Measurements from ENCODE around the gene CHD3.
"Not testable (repeated sequence)": the region's sequence is repeated elsewhere in the genome, so short reads cannot be mapped to it uniquely, and the experiment has no call there.

CHD3 gene

DNA sequence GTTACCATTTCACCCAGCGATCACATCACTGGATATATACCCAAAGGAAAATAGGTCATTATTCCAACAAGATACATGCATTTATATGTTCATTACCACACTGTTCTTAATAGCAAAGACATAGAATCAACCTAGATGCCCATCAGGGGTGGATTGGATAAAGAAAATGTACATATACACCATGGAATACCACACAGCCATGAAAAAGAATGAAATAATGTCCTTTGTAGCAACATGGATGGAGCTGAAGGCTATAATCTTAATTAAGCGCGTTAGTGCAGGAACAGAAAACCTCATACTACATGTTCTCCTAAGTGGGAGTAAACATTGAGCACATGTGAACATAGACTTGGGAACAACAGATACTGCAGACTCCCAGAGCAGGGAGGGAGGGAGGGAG, 62.0 kb downstream of the CHD3 start:
- FAIRE-seq: no peak
- TF ChIP-seq POLR2A (IDR thresholded peaks at IDR 0.05; ENCODE audit: low read depth, low read length) (no peak), TAF1 (IDR thresholded peaks at IDR 0.05; ENCODE audit: borderline replicate concordance, low read depth, low read length) (no peak), POLR2AphosphoS5 (IDR thresholded peaks at IDR 0.05; ENCODE audit: low read depth, low read length) (no peak)
- no peak for DNase-seq (ENCODE audit: insufficient read length)

DNA sequence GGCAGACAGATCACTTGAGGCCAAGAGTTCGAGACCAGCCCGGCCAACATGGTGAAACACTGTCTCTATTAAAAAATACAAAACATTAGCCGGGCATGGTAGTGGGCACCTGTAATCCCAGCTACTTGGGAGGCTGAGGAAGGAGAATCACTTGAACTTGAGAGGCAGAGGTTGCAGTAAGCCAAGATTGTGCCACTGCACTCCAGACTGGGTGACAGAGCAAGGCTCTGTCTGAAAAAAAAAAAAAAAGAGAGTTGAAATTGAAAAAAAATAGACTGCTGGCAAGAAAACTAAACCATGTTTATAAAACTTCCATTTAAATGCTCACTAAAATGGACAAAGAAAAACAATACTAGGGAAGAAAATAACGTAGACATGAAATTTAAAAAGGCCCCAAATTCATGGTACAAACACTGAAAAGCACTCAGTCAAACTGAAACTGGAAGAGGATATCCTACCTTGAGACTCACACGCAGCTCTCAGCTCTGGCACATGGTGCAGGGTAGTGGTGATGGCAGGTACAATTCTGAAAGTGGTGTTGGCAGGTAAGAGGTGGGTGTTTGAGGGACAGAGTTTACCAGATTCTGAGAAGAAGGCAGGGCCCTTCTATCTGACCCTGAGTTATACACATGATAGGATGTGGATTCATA, 62.7 kb downstream of the CHD3 start:
- FAIRE-seq (peak; percentile 93), DNase-seq (ENCODE audit: insufficient read length) (no peak)
- TF ChIP-seq POLR2A (IDR thresholded peaks at IDR 0.05; ENCODE audit: low read depth, low read length): no peak
- peak; percentile 43; the same call in 1 of the 2 replicates for TF ChIP-seq POLR2AphosphoS5 (IDR thresholded peaks at IDR 0.05; ENCODE audit: low read depth, low read length)
- no peak for TF ChIP-seq TAF1 (IDR thresholded peaks at IDR 0.05; ENCODE audit: borderline replicate concordance, low read depth, low read length)

DNA sequence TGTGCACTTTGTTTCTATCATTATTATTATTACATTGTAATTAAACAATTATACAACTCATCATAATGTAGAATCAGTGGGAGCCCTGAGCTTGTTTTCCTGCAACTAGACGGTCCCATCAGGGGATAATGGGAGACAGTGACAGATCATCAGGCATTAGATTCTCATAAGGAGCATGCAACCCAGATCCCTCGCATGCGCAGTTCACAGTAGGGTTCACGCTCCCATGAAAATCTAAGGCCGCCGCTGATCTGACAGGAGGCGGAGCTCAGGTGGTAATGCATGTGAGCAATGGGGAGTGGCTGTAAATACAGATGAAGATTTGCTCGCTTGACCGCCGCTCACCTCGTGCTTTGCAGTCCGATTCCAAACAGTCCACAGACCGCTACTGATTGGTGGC, 64.7 kb downstream of the CHD3 start:
- FAIRE-seq; DNase-seq (ENCODE audit: insufficient read length): not testable (repeated sequence)

DNA sequence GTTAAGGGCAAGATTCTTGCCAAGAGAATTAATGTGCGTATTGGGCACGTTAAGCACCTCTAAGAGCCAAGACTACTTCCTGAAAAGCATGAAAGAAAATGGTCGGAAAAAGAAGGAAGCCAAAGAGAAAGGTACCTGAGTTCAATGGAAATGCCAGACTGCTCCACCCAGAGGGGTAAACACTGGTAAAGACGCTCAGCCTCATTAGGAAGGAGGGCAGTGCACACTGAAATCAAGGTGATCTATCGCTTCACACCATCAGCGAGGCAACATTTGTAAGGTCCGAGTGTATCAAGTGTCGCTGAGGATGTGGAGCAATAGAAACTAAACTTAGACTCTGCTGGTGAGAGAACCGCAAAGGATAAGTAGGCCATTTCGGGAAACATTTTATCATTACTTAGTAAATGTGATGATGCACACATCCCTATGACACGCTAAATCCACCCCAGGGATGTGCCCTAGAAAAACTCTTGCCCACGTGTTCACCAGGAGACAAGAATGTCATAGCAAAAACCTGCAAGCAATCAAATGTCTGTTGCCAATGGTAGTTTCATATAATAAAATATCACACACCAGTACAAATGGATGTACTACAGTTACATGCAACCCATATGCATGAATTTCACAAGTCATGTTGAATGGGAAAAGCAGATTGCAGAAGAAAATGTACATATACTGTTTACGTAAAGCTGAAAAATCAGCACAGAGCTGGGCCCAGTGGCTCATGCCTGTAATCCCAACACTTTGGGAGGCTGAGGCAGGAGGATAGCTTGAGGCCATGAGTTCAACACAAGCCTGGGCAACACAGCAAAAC, 67.0 kb downstream of the CHD3 start:
- no peak for FAIRE-seq

DNA sequence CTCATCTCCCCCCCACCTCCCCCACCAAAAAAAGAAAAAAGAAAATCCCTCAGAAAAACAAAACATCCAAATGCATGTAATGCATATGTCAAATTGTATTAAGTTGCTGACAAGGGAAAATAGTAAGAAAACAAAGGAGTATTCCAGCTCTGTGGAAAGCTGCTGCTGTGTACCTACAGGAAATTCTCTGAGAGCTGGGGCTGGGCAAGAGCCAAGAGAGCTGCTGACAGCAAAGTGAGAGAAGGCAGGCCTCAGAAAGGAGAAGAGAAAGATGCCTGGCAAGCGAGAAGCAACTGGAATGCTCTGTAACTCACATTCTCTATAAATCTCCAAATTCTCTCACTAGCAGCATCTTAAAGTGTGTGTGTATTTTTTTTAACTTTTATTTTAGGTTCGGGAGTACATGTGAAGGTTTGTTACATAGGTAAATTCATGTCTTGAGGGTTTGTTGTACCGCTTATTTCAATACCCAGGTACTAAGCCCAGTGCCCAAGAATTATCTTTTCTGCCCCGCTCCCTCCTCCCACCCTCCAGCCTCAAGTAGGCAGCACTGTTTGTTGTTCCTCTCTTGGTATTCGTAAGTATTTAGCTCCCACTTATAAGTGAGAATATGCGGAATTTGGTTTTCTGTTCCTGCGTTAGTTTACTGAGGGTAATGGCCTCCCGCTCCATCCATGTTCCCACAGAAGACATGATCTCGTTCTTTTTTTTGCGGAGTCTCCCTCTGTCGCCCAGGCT, 67.8 kb downstream of the CHD3 start:
- DNase-seq (ENCODE audit: insufficient read length) (no peak), FAIRE-seq (no peak)
- TF ChIP-seq POLR2AphosphoS5 (IDR thresholded peaks at IDR 0.05; ENCODE audit: low read depth, low read length): no peak

More for the DNA sequence above, 67.0 kb downstream of the CHD3 start:
- no peak for TF ChIP-seq TAF1 (IDR thresholded peaks at IDR 0.05; ENCODE audit: borderline replicate concordance, low read depth, low read length)
- no peak for TF ChIP-seq POLR2A (IDR thresholded peaks at IDR 0.05; ENCODE audit: low read depth, low read length)
- no peak for TF ChIP-seq POLR2AphosphoS5 (IDR thresholded peaks at IDR 0.05; ENCODE audit: low read depth, low read length)
- no peak for DNase-seq (ENCODE audit: insufficient read length)

DNA sequence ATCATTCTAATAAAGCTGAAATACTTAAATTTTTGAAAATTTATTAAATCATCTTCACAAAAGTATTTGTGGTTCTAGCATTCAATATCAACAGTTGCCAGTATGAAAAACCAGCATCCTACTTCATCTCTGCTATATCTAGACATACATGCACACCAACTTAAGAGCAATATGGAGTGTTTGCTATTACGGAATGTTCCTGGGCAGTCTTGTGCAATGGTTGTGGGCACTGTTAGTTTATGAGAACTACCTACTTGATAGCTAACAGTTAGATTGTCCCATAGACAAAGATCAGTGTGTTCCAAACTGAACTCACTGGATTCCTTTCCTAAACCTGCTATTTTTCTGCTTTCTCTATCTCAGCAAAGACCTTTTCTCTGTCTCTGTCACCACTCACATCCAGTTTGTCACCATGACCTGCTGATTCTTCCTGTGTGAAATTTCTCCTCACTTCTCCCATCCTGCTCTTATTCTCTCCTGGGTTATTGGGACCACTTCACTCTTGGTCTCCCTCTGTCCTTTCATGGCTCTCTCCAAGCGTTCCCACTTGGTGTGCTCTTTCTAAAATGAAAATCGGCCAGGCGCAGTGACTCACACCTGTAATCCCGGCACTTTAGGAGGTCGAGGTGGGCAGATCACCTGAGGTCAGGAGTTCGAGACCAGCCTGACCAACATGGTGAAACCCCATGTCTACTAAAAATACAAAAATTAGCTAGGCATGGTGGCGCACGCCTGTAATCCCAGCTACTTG, 71.1 kb downstream of the CHD3 start:
- FAIRE-seq (no peak), DNase-seq (ENCODE audit: insufficient read length) (no peak)
- no peak for TF ChIP-seq TAF1 (IDR thresholded peaks at IDR 0.05; ENCODE audit: borderline replicate concordance, low read depth, low read length)
- no peak for TF ChIP-seq POLR2AphosphoS5 (IDR thresholded peaks at IDR 0.05; ENCODE audit: low read depth, low read length)
- no peak for TF ChIP-seq POLR2A (IDR thresholded peaks at IDR 0.05; ENCODE audit: low read depth, low read length)

DNA sequence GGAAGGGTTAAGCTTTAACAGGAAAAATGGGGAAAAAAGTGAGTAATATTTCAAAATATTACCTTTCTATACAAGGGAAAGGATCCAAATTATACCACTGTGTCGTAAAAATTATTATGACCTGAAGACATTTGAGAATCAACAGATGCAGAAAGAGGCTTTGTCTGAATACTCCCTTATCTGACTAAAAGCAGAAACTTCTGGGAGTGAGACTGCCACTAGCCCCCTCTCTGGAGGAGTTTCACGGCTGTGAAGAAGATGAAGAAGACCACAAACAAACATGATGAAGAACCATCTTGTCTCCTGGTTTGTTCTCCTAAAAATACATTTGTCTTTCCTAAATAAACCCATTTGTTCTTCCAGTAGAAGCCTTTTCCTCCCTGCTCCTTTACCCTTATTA, 72.8 kb downstream of the CHD3 start:
- TF ChIP-seq POLR2AphosphoS5 (IDR thresholded peaks at IDR 0.05; ENCODE audit: low read depth, low read length): no peak
- no peak for TF ChIP-seq POLR2A (IDR thresholded peaks at IDR 0.05; ENCODE audit: low read depth, low read length)
- TF ChIP-seq TAF1 (IDR thresholded peaks at IDR 0.05; ENCODE audit: borderline replicate concordance, low read depth, low read length): no peak
- no peak for FAIRE-seq
- DNase-seq (ENCODE audit: insufficient read length): no peak

Measured in GM12892 (cell line).